ENCODE data around the gene GRAMD1A.
"Not testable (repeated sequence)": the region's sequence is repeated elsewhere in the genome, so short reads cannot be mapped to it uniquely, and the experiment has no call there.

The GRAMD1A gene

DNA sequence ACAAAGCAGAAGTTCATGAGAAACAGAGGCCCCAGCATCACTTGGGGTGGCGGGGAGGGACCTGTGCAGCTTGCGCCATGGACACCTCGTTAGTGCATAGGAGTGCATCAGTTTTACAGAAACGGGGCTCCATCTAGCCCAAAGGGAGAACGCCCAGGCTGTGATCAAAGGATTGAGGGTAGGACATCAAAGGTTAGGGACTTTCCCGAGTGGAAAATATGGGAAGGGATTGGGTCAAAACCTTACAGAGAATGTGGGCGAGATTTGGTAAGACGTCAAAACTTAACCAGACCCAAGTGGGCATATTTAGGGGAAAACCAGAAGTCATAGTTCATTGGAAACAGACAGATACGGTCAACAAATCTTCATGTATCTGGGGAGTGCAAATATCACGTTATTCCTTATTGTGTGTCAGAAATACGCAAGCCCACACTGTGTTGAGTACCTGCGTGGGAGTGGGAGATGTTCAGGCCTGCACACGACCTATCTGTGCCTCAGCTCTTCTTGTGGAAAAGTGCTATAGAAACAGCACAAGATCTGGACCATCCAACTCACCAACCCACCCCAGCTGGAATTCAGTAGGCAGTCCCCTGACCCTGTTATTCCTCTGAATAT, 9.4 kb upstream of the GRAMD1A start:
- peak overlapping the region; percentile 39 for H3K4me3 Mint-ChIP-seq
- H3K27me3 Mint-ChIP-seq, result no peaks in the 10 kb centered on the region
- H3K4me1 Mint-ChIP-seq (ENCODE audit: low read depth), result peaks cover 81% of the 10 kb centered on the region
- H3K27ac Mint-ChIP-seq, result peak overlapping the region; percentile 92
- DNase-seq, result peak; percentile 67
- H3K9me3 Mint-ChIP-seq, result peaks cover 7% of the 10 kb centered on the region
- H3K36me3 Mint-ChIP-seq (ENCODE audit: low read depth), result peaks cover 7% of the 10 kb centered on the region

DNA sequence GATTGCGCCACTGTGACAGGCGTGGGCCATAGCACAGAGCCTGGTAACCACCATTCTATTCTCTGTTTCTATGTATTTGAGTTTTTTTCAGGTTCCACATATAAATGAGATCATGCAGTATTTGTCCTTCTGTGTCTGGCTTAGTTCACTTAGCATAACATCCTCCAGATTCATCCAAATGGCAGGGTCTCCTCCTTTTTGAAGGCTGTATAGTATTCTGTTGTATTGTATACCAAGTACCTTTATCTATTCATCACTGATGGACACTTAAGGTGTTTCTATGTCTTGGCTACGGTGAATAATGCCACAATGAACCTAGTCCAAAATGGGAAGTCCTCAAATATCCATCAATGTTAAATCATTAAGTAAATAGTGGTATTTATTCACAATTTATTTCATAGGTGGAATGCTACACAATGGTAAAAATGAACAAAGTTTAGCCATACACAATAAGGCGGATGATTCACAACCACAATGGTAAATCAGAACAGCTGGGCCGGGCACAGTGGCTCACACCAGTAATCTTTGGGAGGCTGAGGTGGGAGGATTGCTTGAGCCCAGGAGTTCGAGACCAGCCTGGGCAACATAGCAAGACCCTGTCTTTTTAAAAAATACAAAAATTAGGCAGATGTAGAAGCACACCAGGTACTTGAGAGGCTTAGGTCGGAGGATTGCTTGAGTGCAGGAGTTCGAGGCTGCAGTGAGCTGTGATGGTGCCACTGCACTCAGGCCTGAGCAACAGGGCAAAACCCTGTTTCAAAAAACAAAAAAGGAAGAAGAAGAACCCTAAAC, 8.4 kb upstream of the GRAMD1A start:
- H3K4me1 Mint-ChIP-seq (ENCODE audit: low read depth), result peaks cover 87% of the 10 kb centered on the region
- H3K9me3 Mint-ChIP-seq, result peaks cover 7% of the 10 kb centered on the region
- no peaks in the 10 kb centered on the region for H3K27me3 Mint-ChIP-seq
- H3K27ac Mint-ChIP-seq, result peak overlapping the region; percentile 92
- no peak overlapping the region for H3K4me3 Mint-ChIP-seq
- H3K36me3 Mint-ChIP-seq (ENCODE audit: low read depth), result peaks cover 7% of the 10 kb centered on the region
- DNase-seq, result no peak

DNA sequence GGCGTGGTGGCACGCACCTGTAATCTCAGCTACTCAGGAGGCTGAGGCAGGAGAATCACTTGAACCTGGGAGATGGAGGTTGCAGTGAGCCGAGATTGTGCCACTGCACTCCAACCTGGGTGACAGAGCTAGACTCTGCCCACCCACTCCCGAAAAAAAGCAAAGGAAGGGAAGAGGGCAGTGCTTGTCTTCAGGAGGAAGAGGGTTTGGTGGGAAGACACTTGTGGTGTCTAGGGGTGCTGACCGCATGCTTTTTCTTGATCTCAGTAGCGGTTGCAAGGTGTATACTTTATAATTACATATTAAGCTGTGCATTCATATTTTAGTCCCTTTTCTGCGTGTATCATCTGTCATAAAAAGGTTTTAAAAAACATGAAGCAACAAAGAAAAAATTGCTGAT, 7.5 kb upstream of the GRAMD1A start:
- Mint-ChIP-seq H3K27ac (peak overlapping the region; percentile 92), H3K4me3 (peak overlapping the region; percentile 15), H3K4me1 (ENCODE audit: low read depth) (peaks cover 90% of the 10 kb centered on the region)
- H3K27me3 Mint-ChIP-seq; H3K9me3 Mint-ChIP-seq; H3K36me3 Mint-ChIP-seq (ENCODE audit: low read depth); DNase-seq: not testable (repeated sequence)

DNA sequence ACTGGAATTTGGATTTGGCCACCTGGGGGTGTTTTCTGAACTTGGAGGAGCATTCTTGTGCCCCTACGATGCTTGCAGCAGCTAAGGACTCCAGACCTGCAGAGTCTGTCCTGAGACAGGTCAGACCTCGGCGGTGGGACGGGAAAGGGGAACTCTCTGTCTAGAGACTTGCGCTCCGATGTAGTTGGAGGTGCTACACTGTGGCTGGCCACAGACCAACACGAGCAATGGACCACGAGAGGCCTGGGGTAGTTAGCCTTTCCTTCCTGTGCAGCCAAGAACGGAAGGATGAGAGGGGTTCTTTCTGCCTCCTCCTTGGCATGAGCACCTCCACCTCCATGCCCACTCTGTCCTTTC, 5.9 kb upstream of the GRAMD1A start:
- peaks cover 7% of the 10 kb centered on the region for H3K36me3 Mint-ChIP-seq (ENCODE audit: low read depth)
- no peak overlapping the region for H3K27ac Mint-ChIP-seq
- no peaks in the 10 kb centered on the region for H3K27me3 Mint-ChIP-seq
- no peak overlapping the region for H3K4me3 Mint-ChIP-seq
- H3K4me1 Mint-ChIP-seq (ENCODE audit: low read depth), result peaks cover 88% of the 10 kb centered on the region
- no peak for DNase-seq
- peaks cover 7% of the 10 kb centered on the region for H3K9me3 Mint-ChIP-seq

DNA sequence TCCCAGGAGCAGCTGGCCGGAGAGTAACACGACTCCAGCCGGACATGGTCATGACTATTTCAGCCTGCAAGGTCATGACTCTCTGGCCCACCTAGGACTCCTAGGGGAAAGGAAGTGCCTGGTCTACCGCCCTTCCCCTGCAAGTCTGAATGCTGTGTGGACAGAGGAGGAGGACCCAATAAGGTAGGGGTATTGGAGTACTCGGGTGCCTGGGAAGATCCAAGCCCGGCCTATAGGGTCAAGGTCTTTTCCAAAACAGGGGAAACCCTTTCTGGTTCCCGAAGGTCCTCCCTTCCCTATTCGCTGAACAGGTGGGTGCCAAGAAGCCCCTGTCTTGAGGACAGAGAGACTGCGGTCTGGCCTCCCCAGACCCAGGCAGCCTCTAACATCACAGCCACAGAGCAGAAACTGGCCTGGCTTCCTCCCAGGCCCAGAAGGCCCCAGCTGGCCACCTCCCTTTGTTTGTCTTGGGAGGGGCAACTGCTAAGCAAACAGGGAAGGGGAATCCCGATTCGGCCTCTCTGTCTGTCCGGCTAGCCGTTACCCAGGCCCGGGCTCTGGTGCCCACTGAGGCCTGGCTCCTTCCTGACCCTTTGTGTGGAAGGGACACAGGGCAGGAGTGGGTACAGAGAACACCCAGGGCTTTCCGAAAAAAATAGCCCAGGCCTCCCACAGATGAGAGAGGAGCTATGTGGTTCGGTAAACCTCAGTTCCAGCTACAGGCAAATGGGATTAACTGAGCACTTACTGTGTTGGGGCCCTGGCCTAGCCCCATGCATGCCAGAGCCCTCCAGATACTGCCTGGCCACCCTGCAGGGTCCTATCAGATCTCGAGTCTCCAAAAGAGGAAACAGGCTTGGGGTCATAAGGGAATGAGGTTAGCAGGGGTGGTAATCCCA, 5.2 kb upstream of the GRAMD1A start:
- Mint-ChIP-seq H3K9me3 (peaks cover 7% of the 10 kb centered on the region), H3K36me3 (ENCODE audit: low read depth) (peaks cover 7% of the 10 kb centered on the region), H3K27ac (peak overlapping the region; percentile 44), H3K4me3 (no peak overlapping the region), H3K27me3 (no peaks in the 10 kb centered on the region), H3K4me1 (ENCODE audit: low read depth) (peaks cover 85% of the 10 kb centered on the region)
- DNase-seq, result no peak

DNA sequence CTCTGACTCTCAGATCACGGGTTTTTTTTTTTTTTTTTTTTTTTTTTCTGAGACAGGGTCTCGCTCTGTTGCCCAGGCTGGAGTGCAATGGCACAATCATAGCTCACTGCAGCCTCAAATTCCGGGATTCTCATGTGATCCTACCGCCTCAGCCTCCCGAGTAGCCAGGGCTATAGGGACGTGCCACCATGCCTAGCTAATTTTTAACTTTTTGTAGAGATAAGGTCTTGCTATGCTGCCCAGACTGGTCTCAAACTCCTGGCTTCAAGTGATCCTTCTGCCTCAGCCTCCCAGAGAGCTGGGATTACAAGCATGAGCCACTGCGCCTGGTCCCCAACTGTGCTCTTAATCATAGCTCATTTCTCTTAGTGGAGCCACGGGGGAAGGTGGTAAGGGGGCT, 4.6 kb upstream of the GRAMD1A start:
- no peak for DNase-seq
- H3K36me3 Mint-ChIP-seq (ENCODE audit: low read depth), result peaks cover 7% of the 10 kb centered on the region
- peaks cover 7% of the 10 kb centered on the region for H3K9me3 Mint-ChIP-seq
- no peak overlapping the region for H3K4me3 Mint-ChIP-seq
- no peaks in the 10 kb centered on the region for H3K27me3 Mint-ChIP-seq
- peaks cover 79% of the 10 kb centered on the region for H3K4me1 Mint-ChIP-seq (ENCODE audit: low read depth)
- no peak overlapping the region for H3K27ac Mint-ChIP-seq

DNA sequence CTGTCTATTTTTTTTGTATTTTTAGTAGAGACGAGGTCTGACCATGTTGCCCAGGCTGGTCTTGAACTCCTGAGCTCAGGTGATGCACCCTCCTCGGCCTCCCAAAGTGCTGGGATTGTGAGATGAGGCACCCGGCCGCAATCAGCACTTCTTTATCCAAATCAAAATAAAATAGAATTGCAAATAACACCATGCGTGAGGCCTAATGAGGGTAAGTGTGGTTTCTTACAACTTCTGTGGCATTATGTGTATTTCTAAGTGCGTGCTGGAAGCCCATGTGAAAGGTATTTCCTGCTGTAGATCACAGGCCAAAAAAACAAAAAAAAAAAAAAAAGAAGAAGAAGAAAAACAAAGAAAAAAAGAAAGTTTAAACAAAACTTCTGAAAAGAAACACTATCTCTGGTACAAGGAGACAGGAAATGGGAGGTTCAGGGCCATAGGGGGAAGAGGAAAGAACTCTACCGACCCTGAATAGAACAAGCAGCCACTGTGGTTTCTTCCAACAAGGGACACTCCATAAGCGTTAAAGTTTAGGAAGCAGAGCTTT, 3.0 kb upstream of the GRAMD1A start:
- Mint-ChIP-seq H3K27ac (peak overlapping the region; percentile 92), H3K4me3 (peak overlapping the region; percentile 45), H3K36me3 (ENCODE audit: low read depth) (peaks cover 15% of the 10 kb centered on the region), H3K4me1 (ENCODE audit: low read depth) (peaks cover 67% of the 10 kb centered on the region), H3K9me3 (no peaks in the 10 kb centered on the region), H3K27me3 (no peaks in the 10 kb centered on the region)
- no peak for DNase-seq

DNA sequence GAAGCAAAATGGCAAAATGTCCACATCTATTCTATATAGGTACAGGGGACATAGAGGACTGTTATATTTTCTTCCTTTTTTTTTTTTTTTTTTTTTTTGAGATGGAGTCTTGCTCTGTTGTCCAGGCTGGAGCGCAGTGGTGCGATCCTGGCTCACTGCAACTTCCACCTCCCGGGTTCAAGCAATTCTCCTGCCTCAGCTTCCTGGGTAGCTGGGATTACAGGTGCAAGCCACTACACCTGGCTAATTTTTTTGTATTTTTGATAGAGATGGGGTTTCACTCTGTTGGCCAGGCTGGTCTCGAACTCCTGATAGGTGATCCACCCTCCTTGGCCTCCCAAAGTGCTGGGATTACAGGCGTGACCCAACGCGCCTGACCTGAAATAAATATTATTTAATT, 1.9 kb upstream of the GRAMD1A start:
- Mint-ChIP-seq H3K4me1 (ENCODE audit: low read depth) (peaks cover 69% of the 10 kb centered on the region), H3K27ac (peak overlapping the region; percentile 92), H3K4me3 (peak overlapping the region; percentile 45), H3K36me3 (ENCODE audit: low read depth) (peaks cover 26% of the 10 kb centered on the region)
- not testable (repeated sequence) for H3K27me3 Mint-ChIP-seq, H3K9me3 Mint-ChIP-seq, DNase-seq

DNA sequence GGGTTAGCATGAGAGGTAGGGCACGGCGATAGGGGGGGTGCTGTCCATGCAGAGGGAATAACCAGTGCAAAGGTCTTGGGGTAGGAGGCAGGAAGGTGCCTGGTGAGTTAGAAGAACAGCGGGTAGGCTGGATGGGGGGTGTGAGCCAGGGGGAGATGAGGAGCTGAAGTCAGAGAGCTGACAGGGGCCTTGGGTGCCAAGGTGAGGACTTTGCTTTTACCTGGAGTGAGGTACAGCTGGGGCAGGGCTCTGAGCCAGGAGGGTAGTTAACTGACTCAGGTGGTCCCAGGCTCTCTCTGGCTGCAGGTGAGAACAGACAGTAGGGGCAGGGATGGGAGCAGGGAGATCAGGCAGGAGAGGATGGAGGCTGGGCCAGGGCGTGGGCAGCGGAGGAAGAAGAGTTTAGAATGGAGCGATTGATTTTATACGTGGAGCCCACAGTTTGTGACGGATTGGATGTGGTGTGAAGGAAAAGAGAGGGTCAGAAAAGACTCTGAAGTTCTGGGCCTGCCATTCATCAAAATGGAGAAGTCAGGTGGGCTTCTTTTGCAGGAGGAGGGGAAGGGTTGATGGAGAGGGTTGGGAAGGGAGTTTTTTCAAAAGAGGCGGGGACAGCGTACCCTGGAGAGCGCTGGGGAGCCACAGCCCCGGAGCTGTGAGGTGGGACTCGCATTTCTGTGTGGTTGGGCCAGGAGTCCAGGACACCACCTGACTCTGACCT, 1.2 kb upstream of the GRAMD1A start:
- Mint-ChIP-seq H3K4me3 (peak overlapping the region; percentile 97), H3K9me3 (no peaks in the 10 kb centered on the region)
- DNase-seq, result no peak

DNA sequence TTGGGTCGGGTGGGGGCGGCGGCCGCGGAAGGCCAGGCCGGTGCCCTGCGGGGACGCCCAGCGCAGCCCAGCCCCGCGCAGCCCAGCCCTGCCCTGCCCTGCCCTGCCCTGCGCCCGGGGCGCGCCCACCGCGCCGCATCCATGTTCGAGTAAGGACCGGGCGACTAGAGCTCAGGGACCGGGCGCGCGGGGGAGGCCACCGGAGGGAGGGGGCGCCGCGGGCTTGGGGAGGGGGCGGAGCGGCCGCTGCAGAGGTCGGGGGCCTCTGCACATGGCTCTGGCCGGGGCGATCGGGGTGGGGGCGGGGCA, 169 bp downstream of the GRAMD1A start:
- Mint-ChIP-seq H3K9me3 (no peaks in the 10 kb centered on the region), H3K4me3 (peak overlapping the region; percentile 97), H3K27me3 (no peaks in the 10 kb centered on the region), H3K36me3 (ENCODE audit: low read depth) (peaks cover 44% of the 10 kb centered on the region), H3K4me1 (ENCODE audit: low read depth) (peaks cover 71% of the 10 kb centered on the region), H3K27ac (no peak overlapping the region)
- no peak for DNase-seq

More for the DNA sequence above, 1.2 kb upstream of the GRAMD1A start:
- Mint-ChIP-seq H3K27ac (peak overlapping the region; percentile 95), H3K27me3 (no peaks in the 10 kb centered on the region), H3K4me1 (ENCODE audit: low read depth) (peaks cover 73% of the 10 kb centered on the region), H3K36me3 (ENCODE audit: low read depth) (peaks cover 33% of the 10 kb centered on the region)

DNA sequence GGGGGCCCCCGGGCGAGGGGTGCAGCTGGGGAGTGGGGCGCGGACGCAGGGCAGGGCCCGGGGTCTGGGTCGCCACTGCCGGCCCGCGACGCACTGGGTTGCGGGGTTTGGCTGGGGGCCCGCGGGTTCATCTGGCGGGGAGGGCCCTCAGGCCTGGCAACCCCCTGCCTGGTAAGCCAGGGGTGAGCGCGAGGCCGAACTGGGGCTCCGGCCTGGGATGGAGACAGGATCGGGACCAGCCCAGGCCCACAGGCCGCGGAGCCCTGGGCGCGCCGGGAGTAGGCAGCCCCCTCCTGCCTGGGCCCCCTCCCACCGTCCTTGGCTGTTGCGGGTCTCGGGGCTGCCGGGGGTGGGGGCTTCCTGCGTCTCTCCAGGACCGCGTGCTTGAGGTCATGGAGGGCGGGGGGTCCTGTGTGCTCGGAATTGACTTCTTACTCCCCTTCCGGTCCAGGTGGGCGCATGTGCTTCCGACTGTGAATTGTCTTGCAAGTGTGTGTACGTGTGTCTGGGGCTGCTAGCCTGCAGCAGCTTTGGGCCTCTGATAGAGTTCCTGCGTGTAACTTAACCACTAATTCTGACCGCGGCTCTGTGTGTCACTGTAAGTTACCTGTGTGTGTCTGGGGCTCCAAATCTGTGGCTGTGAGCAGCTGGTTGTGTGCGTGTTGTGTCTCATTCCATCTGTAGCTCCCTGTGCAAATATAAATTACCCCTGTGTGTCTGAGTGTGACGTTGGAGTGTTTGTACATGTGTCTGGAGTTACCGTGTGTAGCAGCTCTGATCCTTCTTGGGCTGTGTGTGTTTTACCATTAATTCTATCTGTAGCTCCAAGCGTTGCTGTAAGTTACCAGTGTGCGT, 751 bp downstream of the GRAMD1A start:
- Mint-ChIP-seq H3K36me3 (ENCODE audit: low read depth) (peaks cover 49% of the 10 kb centered on the region), H3K4me3 (peak overlapping the region; percentile 97), H3K27me3 (no peaks in the 10 kb centered on the region), H3K4me1 (ENCODE audit: low read depth) (peaks cover 71% of the 10 kb centered on the region), H3K9me3 (no peaks in the 10 kb centered on the region), H3K27ac (peak overlapping the region; percentile 96)
- DNase-seq, result peak; percentile 76

DNA sequence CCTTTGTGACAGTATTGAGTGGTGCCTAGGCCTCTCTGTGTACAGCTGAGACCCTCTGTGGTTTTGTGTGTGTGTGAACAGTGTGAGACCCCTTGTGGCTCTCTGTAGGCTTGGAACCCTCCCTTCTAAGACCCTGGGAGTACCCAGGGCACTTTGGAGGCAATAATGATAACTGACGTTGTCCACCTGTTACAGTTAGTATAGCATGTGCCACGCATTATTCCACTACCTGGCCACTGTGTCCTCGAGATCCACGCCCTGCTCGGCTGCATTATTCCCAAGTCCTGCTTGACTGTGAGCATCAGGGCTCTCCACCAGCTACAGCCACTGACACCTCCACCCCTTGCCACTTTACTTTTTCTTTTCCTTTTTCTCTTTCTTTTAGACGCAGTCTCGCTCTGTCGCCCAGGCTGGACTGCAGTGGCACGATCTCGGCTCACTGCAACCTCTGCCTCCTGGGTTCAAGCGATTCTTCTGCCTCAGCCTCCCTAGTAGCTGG, 2.0 kb downstream of the GRAMD1A start:
- Mint-ChIP-seq H3K36me3 (ENCODE audit: low read depth) (peaks cover 62% of the 10 kb centered on the region), H3K4me3 (peak overlapping the region; percentile 97), H3K9me3 (no peaks in the 10 kb centered on the region), H3K27ac (peak overlapping the region; percentile 96), H3K4me1 (ENCODE audit: low read depth) (peaks cover 68% of the 10 kb centered on the region), H3K27me3 (no peaks in the 10 kb centered on the region)
- DNase-seq, result no peak

DNA sequence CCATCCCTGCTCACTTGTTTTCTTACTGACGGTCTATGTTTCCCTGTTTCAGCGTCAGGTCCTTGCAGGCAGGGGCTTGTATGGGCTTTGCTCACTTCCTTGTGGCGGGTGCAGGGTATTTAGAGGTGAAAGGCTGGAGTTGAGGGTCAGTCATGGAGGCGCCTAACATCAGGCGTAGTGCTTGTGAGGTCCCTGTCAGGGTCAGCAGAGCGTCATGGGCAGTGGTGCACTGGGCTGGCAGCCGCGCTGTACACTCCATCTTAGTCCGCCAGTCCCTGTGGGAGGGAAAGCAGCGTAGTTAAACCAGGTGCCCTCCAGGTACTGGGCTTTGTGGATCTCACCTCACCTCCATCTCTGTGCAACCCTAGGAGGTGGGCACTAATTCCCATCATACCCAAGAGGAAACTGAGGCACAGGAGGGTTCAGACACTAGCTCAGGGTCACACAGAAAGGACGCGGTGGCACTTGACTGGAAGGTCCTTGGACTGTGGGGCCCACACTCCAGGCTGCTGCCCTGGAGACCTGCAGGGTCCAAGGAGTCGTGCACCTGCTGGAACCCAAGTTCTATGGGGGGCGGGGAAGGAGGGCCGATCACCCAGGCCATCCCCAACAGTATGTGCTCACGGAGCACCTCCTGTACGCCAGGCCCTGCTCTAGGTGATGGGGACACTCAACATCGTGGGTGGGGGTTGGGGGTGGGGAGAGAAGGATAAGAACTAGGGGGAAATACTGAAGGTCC, 4.6 kb downstream of the GRAMD1A start:
- Mint-ChIP-seq H3K9me3 (no peaks in the 10 kb centered on the region), H3K27ac (peak overlapping the region; percentile 96)

More for the DNA sequence above, 4.6 kb downstream of the GRAMD1A start:
- H3K36me3 Mint-ChIP-seq (ENCODE audit: low read depth), result peaks cover 87% of the 10 kb centered on the region
- peaks cover 56% of the 10 kb centered on the region for H3K4me1 Mint-ChIP-seq (ENCODE audit: low read depth)
- no peak for DNase-seq
- peak overlapping the region; percentile 97 for H3K4me3 Mint-ChIP-seq
- H3K27me3 Mint-ChIP-seq, result no peaks in the 10 kb centered on the region

Data from activated T-cell treated with anti-CD3 and anti-CD28 coated beads, Interleukin-2, amount 50 U/mL, for 24 hours (primary cell).